PC-9 (cell line): Measurements from ENCODE around the gene CTBP2. TPM values are rescaled to one million over a fixed set of nuclear protein-coding genes. Genes with fewer than 3 reads are reported as not detected.

Source experiments
- BruUV-seq: library from RNA; stranded (reverse); fragments of 400-500 nt; replicated peaks from 2 replicates; lab custom pipeline; 2021; lab: Mats Ljungman, UMichigan
- CTCF ChIA-PET: fragments of 300-600 bp; sonication (Branson Sonifier 250); formaldehyde crosslinking; loops from one replicate; lab custom pipeline; 2022; ENCODE audit warnings: antibody characterized with exemption; lab: Charles Lee
- POLR2A ChIA-PET: fragments of 300-600 bp; sonication (Branson Sonifier 250); formaldehyde crosslinking; loops from one replicate; lab custom pipeline; 2022; ENCODE audit warnings: antibody characterized with exemption; ENCODE audit not compliant: unreplicated experiment; lab: Charles Lee
- DNase-seq, 2 experiments: peaks; one replicate each; pipeline versions ENCODE4 v3.0.0 to v3.0.0-alpha.2; 2015 to 2022; ENCODE audit warnings: mixed read lengths in 1 of 2
- H2AFZ ChIP-seq: fragments of 200-600 bp; sonication (generic); 2 replicates; pipeline ENCODE4 v1.8.1; 2017; ENCODE audit warnings: antibody characterized with exemption
- H3F3A ChIP-seq: fragments of 200-600 bp; sonication (generic); 2 replicates; pipeline ENCODE4 v1.8.1; 2017; ENCODE audit warnings: antibody characterized with exemption, mild to moderate bottlenecking, low read depth; ENCODE audit not compliant: insufficient read depth
- H3K27ac ChIP-seq: fragments of 200-600 bp; sonication (generic); 2 replicates; pipeline ENCODE4 v1.6.1; 2016; ENCODE audit warnings: mixed run types
- H3K27me3 ChIP-seq: fragments of 200-600 bp; sonication (generic); 2 replicates; pipeline ENCODE4 v1.6.1; 2016; ENCODE audit warnings: low read depth, mixed run types; ENCODE audit not compliant: insufficient read depth
- H3K36me3 ChIP-seq: fragments of 200-600 bp; sonication (generic); 2 replicates; pipeline ENCODE4 v1.6.1; 2016; ENCODE audit warnings: low read depth, mixed run types
- H3K4me1 ChIP-seq: fragments of 200-600 bp; sonication (generic); replicated peaks from 2 replicates; pipeline ENCODE4 v1.6.1; 2016; ENCODE audit warnings: mixed run types; ENCODE audit not compliant: insufficient read depth
- H3K4me2 ChIP-seq: fragments of 200-600 bp; sonication (generic); 2 replicates; pipeline ENCODE4 v1.6.1; 2017; ENCODE audit warnings: mixed run types
- H3K4me3 ChIP-seq: fragments of 200-600 bp; sonication (generic); 2 replicates; pipeline ENCODE4 v1.6.1; 2016; ENCODE audit warnings: mixed run types
- H3K79me2 ChIP-seq: fragments of 200-600 bp; sonication (generic); 2 replicates; pipeline ENCODE4 v1.6.1; 2017; ENCODE audit warnings: low read depth, mixed run types
- H3K9me2 ChIP-seq: fragments of 200-600 bp; sonication (generic); 2 replicates; pipeline ENCODE4 v1.8.1; 2017; ENCODE audit warnings: mild to moderate bottlenecking; ENCODE audit not compliant: insufficient read depth
- H3K9me3 ChIP-seq: fragments of 200-600 bp; sonication (generic); 2 replicates; pipeline ENCODE4 v1.8.1; 2016; ENCODE audit warnings: low read depth; ENCODE audit not compliant: insufficient read depth
- H4K20me1 ChIP-seq: fragments of 200-600 bp; sonication (generic); 2 replicates; pipeline ENCODE4 v1.8.1; 2017; ENCODE audit not compliant: insufficient read depth
- CTCF ChIP-seq: fragments of 200-600 bp; sonication (generic); conservative IDR thresholded peaks from 2 replicates; pipeline ENCODE4 v1.6.1; 2017; ENCODE audit warnings: mixed run types, antibody characterized with exemption, mild to moderate bottlenecking, moderate library complexity
- EZH2 ChIP-seq: fragments of 200-600 bp; sonication (generic); IDR thresholded peaks from 2 replicates; pipeline ENCODE4 v1.8.0; 2017; ENCODE audit warnings: antibody characterized with exemption, low read depth
- intact Hi-C: fragments of 100-400 bp; cut with micrococcal nuclease; formaldehyde crosslinking; loops from one replicate; pipeline ENCODE4 v1.10.0; 2022; ENCODE audit not compliant: unreplicated experiment
- total RNA-seq: library from RNA; stranded (reverse); gene quantifications from 2 replicates; pipeline ENCODE4 v1.2.3, GENCODE V29; 2021

CTBP2 gene
- total RNA-seq, 1 experiment from 2014 or later = 60.5 TPM

GRCh38 chr10:125024497-125025234 is 135.7 kb downstream of the CTBP2 start:
- CTCF ChIA-PET = no interaction called here
- H3K4me2 ChIP-seq = no peak overlapping the region

GRCh38 chr10:125023862-125024496 is 136.4 kb downstream of the CTBP2 start:
- Histone ChIP-seq H3K4me2 (no peak overlapping the region), H3K27ac (no peak overlapping the region), H3K4me3 (no peak overlapping the region), H3K27me3 (no peaks in the 10 kb centered on the region), H3K9me3 (no peaks in the 10 kb centered on the region), H3K36me3 (no peaks in the 10 kb centered on the region), H2AFZ (no peak overlapping the region), H3K4me1 (no peaks in the 10 kb centered on the region), H3F3A (no peaks in the 10 kb centered on the region), H4K20me1 (no peaks in the 10 kb centered on the region), H3K9me2 (no peaks in the 10 kb centered on the region), H3K79me2 (peaks cover 36% of the 10 kb centered on the region)
- no peak for DNase-seq
- intact Hi-C loops = no loop called here
- BruUV-seq = no TSS peak
- no peak for TF ChIP-seq CTCF
- ChIA-PET POLR2A (no interaction called here), CTCF (no interaction called here)

More at GRCh38 chr10:125024497-125025234, 135.7 kb downstream of the CTBP2 start:
- no peaks in the 10 kb centered on the region for H3K36me3 ChIP-seq
- no peaks in the 10 kb centered on the region; the same call in 1 of the 2 replicates for H4K20me1 ChIP-seq
- BruUV-seq = no TSS peak
- no peak overlapping the region for H2AFZ ChIP-seq
- intact Hi-C loops = no loop called here
- POLR2A ChIA-PET = no interaction called here
- H3K27me3 ChIP-seq = no peaks in the 10 kb centered on the region
- no peaks in the 10 kb centered on the region for H3F3A ChIP-seq
- no peak overlapping the region for H3K4me3 ChIP-seq
- DNase-seq = no peak
- TF ChIP-seq CTCF (no peak), EZH2 (no peak)
- H3K9me2 ChIP-seq = no peaks in the 10 kb centered on the region
- H3K4me1 ChIP-seq = no peaks in the 10 kb centered on the region
- peaks cover 37% of the 10 kb centered on the region for H3K79me2 ChIP-seq
- H3K27ac ChIP-seq = no peak overlapping the region
- no peaks in the 10 kb centered on the region for H3K9me3 ChIP-seq

DNA sequence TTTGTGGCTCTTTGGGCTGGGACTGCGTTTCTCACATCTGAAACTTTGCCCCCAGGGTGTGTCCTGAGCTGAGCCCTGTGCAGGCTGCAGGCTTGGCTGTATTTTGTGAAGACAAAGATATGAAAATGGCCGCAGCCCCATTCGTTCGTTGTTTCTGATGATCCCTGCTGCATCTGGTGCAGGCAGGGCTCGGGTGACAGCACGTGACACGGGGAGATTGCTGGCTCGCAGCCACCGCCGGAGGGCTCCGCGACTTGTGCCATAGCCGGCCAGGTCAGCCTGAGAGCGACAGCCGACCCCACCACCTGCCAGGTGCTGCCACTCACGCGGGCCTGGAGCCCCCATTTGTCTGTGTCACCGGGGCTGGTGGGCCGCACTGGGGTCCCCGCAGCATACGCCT is 137.1 kb downstream of the CTBP2 start:
- TF ChIP-seq CTCF (no peak), EZH2 (no peak)
- no peaks in the 10 kb centered on the region for H3K27me3 ChIP-seq
- intact Hi-C loops = no loop called here
- peaks cover 41% of the 10 kb centered on the region for H3K79me2 ChIP-seq
- DNase-seq = no peak
- H4K20me1 ChIP-seq = no peaks in the 10 kb centered on the region
- no peaks in the 10 kb centered on the region for H3K4me1 ChIP-seq
- H3K9me3 ChIP-seq = no peaks in the 10 kb centered on the region
- H3K4me3 ChIP-seq = no peak overlapping the region
- BruUV-seq = no TSS peak
- POLR2A ChIA-PET = no interaction called here
- H3F3A ChIP-seq = no peaks in the 10 kb centered on the region
- CTCF ChIA-PET = no interaction called here
- no peak overlapping the region for H3K4me2 ChIP-seq
- no peaks in the 10 kb centered on the region for H3K36me3 ChIP-seq
- no peak overlapping the region for H3K27ac ChIP-seq
- no peaks in the 10 kb centered on the region for H3K9me2 ChIP-seq
- H2AFZ ChIP-seq = no peak overlapping the region
